A172 (cell line): ENCODE data around the gene BCCIP. TPM values are rescaled to one million over a fixed set of nuclear protein-coding genes. Genes with fewer than 3 reads are reported as not detected.

ENCODE experiments used
- DNase-seq: peaks from one replicate; pipeline ENCODE4 v3.0.0-alpha.2; 2015; ENCODE audit warnings: low spot score
- total RNA-seq: library from RNA; depleted of rRNA; stranded (reverse); fragments of >200 nt; shearing (Covaris generic); gene quantifications from 2 replicates; pipeline ENCODE4 v1.2.3, GENCODE V29; 2014; rRNA removed

The BCCIP gene
- total RNA-seq = 61.7 and 67.1 TPM in 2 replicates

DNA sequence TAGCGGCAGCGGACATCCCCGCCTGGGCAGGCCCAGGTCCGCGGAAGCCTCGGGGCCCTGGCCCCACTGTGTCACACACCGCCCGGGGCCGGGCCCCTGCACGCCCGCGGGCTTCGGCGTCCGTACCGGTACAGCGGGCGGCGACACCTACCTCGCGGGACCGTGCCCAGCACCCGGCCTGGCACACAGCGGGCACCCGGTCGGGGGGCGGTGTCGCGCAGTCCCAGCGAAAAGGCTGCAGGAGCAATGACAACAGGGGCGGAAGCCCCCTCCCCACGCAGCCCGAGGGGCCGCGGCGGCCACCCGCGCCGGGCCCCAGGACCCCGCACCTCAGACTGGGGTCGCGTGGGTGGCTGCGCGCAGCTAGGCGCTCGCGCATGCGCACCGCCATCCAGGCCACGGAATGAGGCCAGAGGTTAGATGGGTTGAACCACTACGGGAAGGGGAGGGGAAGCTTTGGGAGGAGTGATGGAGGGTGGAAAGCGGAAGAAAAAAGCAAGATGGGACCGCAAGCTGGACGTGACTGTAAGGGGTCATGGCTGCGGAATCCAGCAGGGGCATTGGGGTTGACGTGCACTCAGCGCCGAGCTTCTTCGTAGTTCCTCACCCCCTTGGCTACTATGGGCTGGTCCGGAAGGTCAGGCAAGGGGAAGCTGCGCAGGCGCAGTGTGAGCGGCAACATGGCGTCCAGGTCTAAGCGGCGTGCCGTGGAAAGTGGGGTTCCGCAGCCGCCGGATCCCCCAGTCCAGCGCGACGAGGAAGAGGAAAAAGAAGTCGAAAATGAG, at the start of gene BCCIP, which contains the start of gene UROS:
Gene BCCIP (plus strand): TSS at position 669 of the 785 bp plus-strand sequence. CDS start 12 bp downstream, at position 681.
Gene UROS (minus strand): TSS at position 381 of the 785 bp plus-strand sequence. CDS start 6,759 bp downstream, outside the sequence.
- DNase-seq = peak; percentile 69

DNA sequence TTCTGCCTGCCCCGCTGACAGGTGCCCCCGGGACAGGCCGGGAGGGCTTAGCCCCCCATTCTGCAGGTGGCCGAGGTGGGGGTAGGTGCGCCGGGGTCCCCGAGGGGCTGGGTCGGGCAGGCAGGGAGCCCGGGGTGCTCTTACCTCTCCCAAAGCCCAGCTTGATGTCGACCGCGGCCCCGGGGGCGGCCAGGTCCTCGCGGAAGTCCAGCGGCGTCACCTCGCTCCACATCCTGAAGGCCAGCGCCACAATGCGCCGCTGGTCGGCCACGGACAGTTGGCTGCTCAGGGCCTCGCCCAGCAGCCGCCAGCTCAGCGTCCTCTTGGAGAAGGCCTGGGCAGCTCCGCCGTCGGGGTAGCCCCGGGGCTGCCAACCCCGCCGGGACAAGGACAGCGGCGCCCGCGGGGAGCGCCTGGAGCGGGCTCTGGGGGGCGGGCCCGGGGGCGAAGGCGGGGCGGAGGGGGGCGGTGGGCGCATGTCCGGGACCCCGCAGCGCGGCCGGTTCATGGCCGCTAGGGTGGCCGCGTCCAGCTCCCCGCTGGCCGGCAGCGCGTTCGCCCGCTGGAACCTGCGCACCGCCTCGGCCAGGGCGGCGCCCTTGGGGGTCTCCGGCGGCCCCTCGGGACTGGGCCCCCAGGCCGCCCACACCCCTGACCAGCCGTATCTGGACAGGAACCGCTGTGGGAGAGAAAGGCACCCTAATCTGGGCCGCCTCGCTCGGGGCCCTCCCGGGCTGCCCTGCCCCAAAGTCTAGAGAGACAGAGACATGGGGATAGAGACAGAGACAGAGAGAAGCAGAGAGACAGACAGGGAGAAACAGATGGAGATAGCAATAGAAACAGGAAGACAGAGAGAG, 49.4 kb upstream of the BCCIP start:
- no peak for DNase-seq

DNA sequence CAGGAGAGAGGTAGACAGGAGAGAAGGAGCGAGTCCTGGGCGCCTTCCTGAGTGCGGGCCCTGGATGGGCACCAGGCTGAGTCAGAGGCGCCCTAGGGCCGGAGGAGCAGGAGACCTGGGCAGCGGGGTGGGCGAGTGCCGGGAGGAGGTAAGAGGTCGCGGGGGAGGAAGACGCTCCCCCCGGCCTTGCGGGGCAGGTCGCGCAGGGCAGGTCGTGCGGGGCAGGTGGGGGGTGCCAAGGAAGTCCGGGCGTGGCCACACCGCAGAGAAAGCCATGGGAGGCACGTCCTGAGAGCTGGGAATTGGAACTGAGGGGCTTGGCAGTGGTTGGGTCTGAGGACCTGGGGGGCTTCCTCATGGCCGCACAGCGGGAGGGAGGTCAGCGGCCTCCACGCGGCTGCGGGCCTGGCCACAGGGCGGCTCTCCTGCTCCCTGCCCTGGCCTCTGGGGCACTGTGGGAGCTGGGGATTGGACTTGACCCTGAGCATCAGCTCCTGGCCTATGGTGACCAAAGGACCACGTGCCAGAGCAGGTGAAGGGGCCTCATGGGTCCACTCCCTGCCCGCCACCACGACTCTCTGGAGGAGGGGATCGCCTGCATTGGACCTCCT, 48.7 kb upstream of the BCCIP start:
- no peak for DNase-seq

DNA sequence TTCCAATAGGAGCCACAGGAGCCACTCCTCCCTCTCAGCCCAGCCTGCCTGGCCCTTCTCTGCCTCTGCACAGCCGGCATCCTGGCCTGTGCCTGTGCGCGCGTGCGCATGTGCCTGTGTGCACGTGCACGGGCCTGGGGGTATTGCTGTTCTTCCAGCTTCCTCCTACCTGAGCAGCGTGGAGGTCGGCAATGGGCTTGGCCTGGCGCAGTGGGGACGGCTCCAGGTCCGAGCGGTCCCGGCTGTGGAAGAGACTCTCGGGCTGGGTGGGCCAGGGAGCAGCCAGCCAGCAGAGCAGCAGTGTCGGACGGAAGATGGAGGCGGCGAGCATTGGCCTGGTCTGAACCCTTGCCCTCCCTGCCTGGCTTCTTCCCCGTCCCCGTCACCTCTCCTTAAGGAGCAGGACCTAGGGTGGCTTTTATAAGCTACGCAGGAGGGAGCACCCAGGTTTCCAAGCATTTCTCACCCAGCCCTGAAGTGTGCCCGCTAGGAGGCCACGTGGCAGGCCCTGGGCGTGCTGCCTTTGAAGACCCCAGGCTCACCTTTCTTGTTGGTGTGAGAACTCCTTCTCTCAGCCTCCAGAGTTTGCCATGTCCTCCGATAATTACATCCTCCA, 47.7 kb upstream of the BCCIP start, which contains the start of gene MMP21:
Gene MMP21 (minus strand): TSS at position 331 of the 616 bp plus-strand sequence. CDS start 0 bp downstream, at position 331.
- no peak for DNase-seq

DNA sequence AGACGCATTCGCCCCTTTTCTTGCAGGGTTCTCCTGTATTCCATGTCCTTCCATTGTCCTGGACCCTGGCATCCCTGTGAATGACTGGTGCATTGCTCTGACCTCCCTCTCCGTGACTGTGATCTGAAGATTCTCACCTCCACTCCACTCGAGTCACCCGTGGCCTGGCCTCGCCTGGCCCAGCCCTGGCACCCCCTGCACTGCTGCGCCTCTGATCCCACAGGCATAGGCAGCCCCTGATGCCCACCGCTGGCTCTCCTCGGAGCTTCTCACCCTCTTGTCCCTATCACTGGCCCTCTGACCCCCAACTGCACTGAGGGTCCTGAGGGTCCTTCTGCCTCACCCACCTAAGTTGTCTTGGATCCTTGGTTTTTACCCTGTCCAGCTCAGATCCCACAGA, 45.5 kb upstream of the BCCIP start:
- DNase-seq = no peak

DNA sequence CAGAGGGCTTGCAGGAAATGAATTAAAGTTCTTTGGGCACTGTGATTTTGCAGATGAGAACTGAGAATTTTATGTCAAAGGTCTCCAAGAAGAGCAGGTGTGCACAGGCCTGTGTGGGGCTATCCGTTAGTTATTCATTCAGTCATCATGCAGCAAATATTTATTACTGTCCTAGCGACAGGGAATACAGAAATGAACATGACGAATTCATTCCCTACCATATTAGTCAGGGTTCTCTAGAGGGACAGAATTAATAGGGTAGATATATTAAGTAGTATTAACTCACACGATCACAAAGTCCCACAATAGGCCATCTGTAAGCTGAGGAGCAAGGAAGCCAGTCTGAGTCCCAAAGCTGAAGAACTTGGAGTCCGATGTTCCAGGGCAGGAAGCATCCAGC, 44.8 kb upstream of the BCCIP start:
- DNase-seq = no peak

DNA sequence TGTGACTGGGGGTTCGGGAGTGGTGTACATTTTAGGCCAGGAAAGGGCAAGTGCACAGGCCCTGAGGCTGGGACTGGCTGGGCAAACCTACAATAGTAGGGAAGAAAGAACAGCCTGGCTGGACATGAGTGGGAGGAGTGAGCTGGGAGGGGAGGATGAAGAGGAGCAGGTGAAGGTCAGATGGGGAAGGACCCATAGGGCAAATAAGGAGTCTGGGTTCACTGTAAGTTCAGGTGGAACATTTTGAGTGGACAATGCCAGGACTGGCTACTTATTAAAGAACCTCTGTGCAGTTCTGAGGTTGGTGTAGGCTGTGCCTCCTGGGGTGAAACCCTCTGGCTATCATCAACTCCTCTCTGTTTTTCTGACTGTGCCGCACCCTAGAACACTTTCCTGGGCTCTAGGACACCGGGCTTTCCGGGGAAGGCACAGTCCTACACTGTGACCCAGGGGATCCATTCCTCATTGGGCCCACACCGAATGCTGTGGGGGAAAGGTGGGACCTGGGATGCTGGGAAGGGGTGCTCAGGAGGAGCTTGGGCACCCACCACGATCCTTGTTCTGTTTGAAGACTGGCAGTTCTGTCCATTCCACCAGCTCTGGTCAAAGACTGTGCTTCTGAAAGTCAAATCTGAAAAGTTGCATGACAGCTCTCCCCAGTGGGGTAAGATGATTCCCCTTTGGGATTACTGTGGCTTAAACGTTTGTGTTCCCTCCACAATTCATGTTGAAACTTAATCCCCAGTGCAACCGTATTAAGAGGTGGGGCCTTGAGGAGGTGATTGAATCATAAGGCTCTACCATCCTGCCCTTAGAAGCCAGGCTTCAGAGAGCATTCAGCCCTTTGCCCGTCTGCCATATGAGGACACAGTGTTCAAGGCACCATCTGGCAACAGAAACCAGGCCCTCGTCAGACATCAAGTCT, 43.7 kb upstream of the BCCIP start:
- DNase-seq = no peak

DNA sequence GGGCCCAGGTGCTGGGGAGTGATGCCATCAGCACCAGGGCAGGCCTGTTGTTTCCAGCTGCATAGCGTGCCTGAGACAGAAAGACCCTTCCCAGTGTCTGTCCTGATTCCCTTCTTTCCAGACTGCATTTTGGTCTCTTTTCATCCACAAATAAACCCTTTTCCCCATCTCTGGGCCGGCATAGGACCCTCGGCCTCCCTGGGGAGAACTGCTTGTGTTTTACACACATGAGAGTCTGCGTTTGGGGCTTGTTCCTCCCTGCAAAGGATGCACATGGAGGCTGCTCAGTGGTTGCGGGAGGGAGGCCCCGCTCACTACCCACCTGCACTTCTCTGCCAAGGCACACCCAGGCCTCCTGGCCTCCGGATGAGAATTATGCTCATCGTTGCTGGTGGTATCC, 42.0 kb upstream of the BCCIP start:
- DNase-seq = no peak

DNA sequence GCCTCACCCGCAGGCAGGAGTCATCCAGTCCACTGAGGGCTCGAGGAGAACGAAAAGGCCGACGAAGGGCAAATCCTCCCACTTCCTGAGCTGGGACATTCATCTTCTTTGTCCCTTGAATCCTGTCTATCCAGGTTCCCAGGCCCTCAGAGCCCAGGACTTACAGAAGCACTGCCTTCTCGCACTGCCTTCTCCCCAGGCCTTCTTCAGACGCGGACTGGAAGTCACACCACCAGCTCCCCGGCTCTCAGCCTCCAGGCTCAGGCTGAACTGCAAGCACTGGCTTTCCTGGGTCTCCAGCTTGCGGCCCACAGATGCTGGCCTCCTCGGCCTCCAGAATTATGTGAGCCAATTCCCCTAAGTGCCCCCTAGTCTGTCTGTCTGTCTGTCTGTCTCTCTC, 41.3 kb upstream of the BCCIP start:
- no peak for DNase-seq

DNA sequence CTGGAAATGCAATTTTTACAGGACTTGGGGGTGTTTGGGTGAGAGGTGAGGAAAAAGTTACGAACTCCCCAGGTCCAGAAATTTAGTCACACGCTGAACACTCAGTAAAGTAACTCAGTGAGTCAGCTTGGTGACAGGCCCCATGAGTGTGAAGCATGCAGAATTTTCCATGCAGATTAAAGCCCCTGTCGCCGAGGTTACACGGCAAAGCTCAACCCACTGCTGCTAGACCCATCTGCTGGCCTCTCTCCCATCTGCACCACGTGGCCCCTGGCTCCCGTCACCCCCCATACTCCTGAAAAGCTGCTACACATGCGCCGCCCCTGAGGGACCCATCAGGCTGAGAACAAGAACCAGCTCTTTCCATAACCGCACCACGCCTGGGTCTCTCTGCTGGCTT, 40.7 kb upstream of the BCCIP start:
- no peak for DNase-seq

DNA sequence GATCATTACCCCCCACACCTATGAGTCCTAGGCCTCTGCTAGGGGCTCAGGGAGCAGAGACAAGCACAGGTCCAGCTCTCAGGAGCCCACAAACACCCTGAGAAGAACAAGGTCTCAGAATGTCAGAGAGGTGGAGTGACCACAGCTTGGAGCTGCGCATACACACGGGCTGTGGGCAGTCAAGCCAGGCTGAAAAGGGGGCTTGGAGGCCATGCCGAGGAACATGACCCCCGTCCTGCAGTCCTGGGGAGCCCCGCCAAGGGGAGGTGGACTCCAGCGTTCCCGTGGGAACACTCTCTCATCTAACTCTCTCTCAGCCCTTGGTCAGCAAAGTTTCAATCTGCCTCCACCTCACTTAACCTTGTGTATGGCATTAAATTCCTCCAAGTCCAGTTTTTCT, 39.9 kb upstream of the BCCIP start:
- no peak for DNase-seq

DNA sequence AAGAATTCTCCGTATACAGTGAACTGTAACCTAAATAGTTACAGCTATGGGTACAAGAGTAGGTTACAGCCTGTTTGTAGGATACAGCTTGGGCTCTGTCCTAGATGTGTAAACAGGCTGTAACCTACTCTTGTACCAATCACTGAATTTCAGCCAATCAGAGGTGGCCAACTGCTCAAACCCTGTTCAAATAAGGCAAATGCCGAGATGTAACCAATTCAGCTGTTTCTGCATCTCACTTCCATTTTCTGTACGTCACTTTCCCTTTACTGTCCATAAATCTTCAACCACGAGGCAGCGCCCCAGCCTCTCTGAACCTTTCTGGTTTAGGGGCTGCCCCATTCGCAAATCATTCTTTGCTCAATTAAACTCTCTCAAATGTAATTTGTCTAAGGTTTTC, 39.4 kb upstream of the BCCIP start:
- DNase-seq = no peak

DNA sequence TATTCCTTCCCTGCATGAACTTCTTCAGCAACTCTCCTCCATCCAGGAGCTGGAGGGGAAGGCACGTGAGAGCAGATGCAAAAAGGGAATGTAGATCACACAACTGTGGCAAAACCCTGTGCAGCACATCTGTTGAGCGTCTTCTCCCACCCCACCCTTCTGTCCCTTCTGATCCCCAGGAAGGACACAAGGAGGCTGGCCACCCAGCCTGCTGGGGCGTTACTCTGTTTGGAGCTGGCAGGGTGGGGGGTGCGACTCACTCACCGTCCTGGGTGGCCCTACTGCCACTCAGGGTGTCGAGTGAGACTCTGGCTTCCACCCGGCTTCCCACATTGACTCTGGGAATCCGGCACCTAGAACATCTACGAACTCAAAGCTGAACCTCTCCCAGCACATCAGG, 37.6 kb upstream of the BCCIP start:
- no peak for DNase-seq

DNA sequence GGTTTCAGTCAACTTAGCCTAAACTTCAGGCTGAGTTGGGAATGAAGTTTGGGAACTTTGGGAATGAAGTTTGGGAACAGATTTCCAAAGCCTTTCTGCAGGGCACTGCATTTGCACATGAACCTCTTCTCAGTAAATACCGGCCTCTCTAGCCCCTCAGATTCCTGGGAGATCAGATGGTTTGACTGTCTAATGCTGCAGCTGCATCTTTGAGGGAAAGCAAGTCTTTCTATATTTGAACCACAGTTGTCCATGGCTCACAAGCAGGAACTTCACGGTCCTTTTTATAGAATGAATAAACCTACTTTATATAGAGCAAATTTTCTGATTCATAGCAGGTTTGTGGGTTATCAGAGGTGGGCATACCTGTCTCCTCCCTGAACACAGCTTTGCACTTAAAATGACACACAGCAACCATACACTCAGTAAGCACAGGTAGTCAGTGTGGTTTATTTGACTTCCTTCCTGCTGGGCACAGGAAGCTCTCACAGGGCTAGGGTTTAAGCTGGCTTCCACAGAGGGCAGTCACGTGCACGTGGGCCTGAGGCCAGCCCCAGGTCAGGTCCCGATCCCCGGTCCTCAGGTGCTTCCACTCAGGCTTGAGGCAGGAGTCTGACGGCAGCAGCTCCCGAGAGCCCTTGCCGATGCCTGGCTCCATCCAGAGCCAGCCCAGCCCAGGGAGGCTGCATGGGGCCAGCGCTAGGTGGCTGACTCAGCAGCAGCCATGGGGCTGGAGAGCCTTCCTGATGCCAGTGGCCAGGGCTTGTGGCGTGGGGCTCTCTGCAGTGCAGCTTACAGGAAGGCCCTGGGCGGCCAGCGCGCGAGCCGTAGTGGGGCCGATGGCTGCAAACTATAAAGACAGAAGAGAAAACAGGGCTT, 35.0 kb upstream of the BCCIP start:
- no peak for DNase-seq

DNA sequence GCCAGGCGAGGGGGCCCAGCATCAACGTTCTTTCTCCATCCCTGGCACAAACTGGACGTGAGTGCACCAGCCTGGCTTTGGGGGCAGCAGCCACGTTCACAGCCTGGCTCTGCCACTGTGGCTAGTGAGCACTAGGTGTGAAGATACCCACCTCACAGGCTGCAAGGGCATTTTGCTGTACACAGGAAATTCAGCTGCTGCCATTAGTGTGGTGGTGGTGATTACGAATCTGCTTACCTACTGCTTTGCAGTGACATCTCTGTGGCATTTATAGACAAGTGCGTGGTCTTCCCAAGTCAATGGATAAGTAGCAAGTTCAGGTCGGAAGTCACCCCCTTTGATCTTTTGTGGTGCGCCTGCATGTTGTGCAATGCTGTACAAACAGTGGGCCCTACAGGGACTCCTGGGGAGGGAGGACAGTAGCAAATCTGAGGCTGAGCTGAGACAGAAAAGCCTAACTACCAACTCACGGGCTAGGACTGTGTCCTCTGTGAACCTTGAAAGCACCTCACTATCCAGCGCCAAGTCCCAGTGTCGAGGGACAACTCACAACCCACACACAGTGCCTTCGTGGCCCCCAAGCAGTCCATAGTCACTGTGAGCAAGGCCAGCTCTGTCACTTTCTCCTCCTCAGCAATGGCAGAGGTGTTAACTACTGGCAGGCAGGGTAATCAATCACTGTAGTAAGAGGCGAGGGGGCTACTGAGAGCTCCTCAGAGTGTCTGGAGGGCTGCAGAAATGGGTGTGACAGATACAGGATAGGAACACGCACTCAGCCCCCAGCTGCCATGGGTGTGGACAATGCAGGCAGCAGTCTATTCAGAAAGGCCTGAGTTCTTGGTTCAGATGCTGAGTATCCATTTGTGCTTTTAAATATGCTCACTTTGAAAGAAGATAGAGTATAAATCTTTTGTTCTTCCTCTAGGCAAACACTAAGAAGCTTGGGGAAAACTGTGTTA, 30.7 kb upstream of the BCCIP start:
- DNase-seq = no peak

DNA sequence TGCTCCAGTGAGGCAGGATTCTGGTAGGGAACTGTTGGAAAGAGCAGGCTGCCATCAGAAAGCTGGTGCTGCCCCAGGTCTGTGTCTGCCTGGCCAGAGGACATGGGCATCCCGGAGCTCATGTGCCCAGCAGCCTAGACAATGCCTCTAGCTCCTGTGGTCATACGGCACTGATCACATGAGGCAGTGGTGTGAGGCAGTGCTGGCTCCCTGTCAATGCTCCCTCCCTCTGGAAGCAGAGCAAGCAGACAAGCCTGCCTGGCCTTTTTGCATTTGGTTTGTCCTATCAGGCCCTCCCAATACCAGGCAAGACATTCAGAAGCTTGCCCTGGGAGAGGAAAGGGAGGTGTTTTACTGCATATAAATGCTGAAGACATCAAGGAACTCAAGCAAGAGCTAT, 28.2 kb upstream of the BCCIP start:
- DNase-seq = no peak

DNA sequence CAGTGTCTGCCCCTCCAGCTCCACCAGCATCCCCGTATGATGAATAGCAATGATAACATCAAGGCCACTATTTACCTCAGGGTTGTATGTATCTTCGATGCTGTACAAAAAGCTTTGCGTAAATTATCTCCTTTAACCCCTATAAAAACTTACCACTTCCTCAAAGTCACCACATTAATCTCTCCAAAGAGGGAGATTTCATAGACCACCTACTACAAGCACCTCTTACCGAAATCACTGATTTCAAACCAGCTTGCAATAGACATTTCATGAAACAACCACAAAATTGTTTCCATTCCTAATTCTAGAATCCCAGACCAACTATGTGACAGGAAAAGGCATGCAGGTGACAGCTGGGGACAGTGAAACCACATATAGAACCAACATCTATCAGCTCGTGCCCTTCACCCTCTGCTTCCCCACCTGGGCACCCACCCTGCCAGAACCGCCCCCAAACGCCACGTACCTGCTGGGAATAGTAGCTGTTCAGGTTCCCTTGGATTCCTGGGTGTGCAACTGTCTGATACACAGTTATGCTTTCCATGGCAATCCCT, 27.6 kb upstream of the BCCIP start:
- no peak for DNase-seq

DNA sequence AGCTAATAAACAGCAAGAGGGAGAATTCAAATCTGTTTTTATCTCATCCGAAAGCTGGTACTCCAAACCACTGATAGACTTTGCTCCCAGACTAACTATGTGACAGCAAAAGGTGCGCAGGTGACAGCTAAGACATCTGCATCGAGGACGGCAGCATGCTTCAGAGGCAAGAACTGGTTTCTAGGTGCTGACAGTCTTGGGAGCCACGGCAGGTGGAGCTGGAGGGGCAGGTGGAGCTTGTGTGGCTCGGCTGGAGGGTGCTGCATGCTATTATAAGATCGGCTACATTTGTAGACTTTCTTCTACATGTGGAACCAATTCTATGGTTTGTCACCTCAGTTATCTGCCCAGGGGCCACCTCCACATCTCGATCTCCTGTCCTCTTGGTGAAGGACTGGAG, 25.9 kb upstream of the BCCIP start:
- no peak for DNase-seq
